SH-SY5Y (cell line): ENCODE measurements around the gene ITCH.

Experiments
- GATA2 ChIP-seq: IDR thresholded peaks from 2 replicates; pipeline ENCODE4 v1.6.1; 2011; ENCODE audit warnings: mild to moderate bottlenecking, low read depth, low read length
- GATA3 ChIP-seq: IDR thresholded peaks from 2 replicates; pipeline ENCODE4 v1.6.1; 2011; ENCODE audit warnings: low read depth, mild to moderate bottlenecking, low read length, moderate library complexity

DNA sequence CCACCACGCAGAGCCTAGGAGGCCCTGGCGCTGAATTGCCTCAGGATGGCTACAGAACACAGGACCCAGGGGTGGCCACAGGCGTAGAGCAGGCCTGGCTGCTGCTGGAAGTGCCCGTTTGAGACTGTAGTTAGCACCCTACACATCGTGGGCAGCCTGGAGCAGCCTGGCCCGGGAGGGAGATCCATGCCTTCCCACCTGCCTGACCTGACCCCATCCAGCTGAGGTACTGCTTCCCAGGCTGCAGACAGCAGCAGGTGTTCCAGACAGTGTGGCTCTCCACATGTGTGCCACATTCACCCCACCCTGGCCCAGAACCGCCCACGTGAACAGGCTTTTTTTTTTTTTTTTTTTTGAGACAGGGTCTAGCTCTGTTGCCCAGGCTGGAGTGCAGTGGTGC is 174.6 kb downstream of the ITCH start:
- TF ChIP-seq GATA3, result no peak
- TF ChIP-seq GATA2, result no peak
